Astrocyte (in vitro differentiated cells and primary cell): ENCODE data around the gene ABCF3. TPM values are rescaled to one million over a fixed set of nuclear protein-coding genes. Genes with fewer than 3 reads are reported as not detected.

Source experiments
- DNase-seq: peaks from one replicate; pipeline ENCODE4 v3.0.0-alpha.2; 2010; ENCODE audit warnings: low read depth
- FAIRE-seq: peaks from 2 replicates; lab custom pipeline; 2011; peaks lifted over from hg19 to GRCh38; lab: Jason Lieb, UNC
- H2AFZ ChIP-seq: 2 replicates; pipeline ENCODE4 v1.6.0; 2012; ENCODE audit warnings: low read depth, low read length, inconsistent platforms
- H3K27ac ChIP-seq: 2 replicates; pipeline ENCODE4 v1.5.1; 2011; ENCODE audit warnings: low read depth, low read length, inconsistent platforms
- H3K27me3 ChIP-seq: 2 replicates; pipeline ENCODE4 v1.6.0; 2011; ENCODE audit warnings: low read length, inconsistent platforms; ENCODE audit not compliant: insufficient read depth
- H3K36me3 ChIP-seq: 2 replicates; pipeline ENCODE4 v1.5.1; 2011; ENCODE audit warnings: low read length, inconsistent platforms; ENCODE audit not compliant: insufficient read depth
- H3K4me1 ChIP-seq: 2 replicates; pipeline ENCODE4 v1.5.1; 2011; ENCODE audit warnings: low read length, inconsistent platforms; ENCODE audit not compliant: insufficient read depth
- H3K4me2 ChIP-seq: 2 replicates; pipeline ENCODE4 v1.6.0; 2012; ENCODE audit warnings: low read length, inconsistent platforms
- H3K4me3 ChIP-seq: 2 replicates; pipeline ENCODE4 v1.5.1; 2011; ENCODE audit warnings: low read depth, mild to moderate bottlenecking, low read length, inconsistent platforms; ENCODE audit not compliant: insufficient read depth
- H3K79me2 ChIP-seq: 2 replicates; pipeline ENCODE4 v1.6.0; 2012; ENCODE audit warnings: mild to moderate bottlenecking, low read length, inconsistent platforms; ENCODE audit not compliant: insufficient read depth
- H3K9ac ChIP-seq: 2 replicates; pipeline ENCODE4 v1.6.0; 2012; ENCODE audit warnings: mild to moderate bottlenecking, low read length, inconsistent platforms
- H3K9me3 ChIP-seq: 2 replicates; pipeline ENCODE4 v1.5.1; 2012; ENCODE audit warnings: low read depth, mild to moderate bottlenecking, low read length, inconsistent platforms; ENCODE audit not compliant: insufficient read depth
- H4K20me1 ChIP-seq: 2 replicates; pipeline ENCODE4 v1.6.0; 2012; ENCODE audit warnings: low read length, inconsistent platforms; ENCODE audit not compliant: insufficient read depth
- H3K27ac Mint-ChIP-seq: one replicate; pipeline ENCODE4 v1.8.0; 2021; ENCODE audit warnings: mild to moderate bottlenecking, mixed read lengths; ENCODE audit not compliant: unreplicated experiment
- H3K27me3 Mint-ChIP-seq: one replicate; pipeline ENCODE4 v1.8.0; 2021; ENCODE audit warnings: low read depth, mixed read lengths; ENCODE audit not compliant: unreplicated experiment
- H3K36me3 Mint-ChIP-seq: one replicate; pipeline ENCODE4 v1.8.0; 2021; ENCODE audit warnings: low read depth, mixed read lengths; ENCODE audit not compliant: unreplicated experiment
- H3K4me1 Mint-ChIP-seq: one replicate; pipeline ENCODE4 v1.8.0; 2021; ENCODE audit warnings: low read depth, mixed read lengths; ENCODE audit not compliant: unreplicated experiment
- H3K4me3 Mint-ChIP-seq: one replicate; pipeline ENCODE4 v1.8.0; 2021; ENCODE audit warnings: mild to moderate bottlenecking, moderate library complexity, mixed read lengths; ENCODE audit not compliant: unreplicated experiment
- H3K9me3 Mint-ChIP-seq: one replicate; pipeline ENCODE4 v1.8.0; 2021; ENCODE audit warnings: mild to moderate bottlenecking, mixed read lengths; ENCODE audit not compliant: unreplicated experiment
- EZH2 ChIP-seq: IDR thresholded peaks from 2 replicates; pipeline ENCODE4 v1.6.1; 2012; ENCODE audit warnings: mild to moderate bottlenecking, low read length, inconsistent platforms; ENCODE audit not compliant: insufficient read depth
- total RNA-seq: library from RNA; stranded (reverse); gene quantifications from 2 replicates; pipeline ENCODE4 v1.2.1, GENCODE V29; 2021
- TF ChIP-seq, protein P1 (sequence below): IDR thresholded peaks from 2 replicates; pipeline ENCODE4 v1.5.1; 2011; ENCODE audit warnings: low read depth, mild to moderate bottlenecking, inconsistent platforms, low read length, moderate library complexity; ENCODE audit not compliant: insufficient read depth

ABCF3 gene
- total RNA-seq, 1 donor from 2014 or later = 70.9 TPM

DNA sequence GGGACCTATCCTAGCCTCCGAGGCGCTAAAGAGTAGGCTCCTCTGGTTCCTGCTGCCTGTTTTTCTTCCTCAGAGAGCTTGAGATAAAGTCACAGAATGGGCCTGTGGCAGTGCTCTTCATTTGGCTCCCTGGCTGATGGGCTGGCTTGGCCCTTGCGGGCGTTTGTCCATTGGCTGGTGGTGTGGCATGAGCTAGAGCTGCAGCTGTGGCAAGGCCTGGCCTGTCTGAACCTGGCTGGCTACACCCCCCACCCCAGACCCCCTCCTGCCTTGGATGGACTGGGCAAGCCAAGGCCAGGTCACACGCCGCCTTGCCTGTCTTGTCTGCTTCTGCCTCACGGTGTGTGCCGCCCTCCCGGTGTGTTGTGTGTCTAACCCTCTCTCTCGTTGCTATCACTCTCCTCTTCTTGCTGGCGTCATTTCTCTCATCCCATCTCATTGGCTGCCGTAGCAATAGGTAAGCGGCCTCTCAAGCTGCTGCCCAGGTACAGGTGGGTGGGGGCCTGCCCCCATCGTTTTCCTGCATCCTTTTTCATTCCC, 8.2 kb upstream of the ABCF3 start:
- H3K4me1 Mint-ChIP-seq = peaks cover 44% of the 10 kb centered on the region
- Histone ChIP-seq H3K79me2 (peaks cover 81% of the 10 kb centered on the region), H2AFZ (no peak overlapping the region), H4K20me1 (peaks cover 77% of the 10 kb centered on the region), H3K27ac (peak overlapping the region; percentile 92), H3K27me3 (no peaks in the 10 kb centered on the region), H3K9ac (peak overlapping the region; percentile 98), H3K4me1 (peaks cover 39% of the 10 kb centered on the region), H3K4me3 (peak overlapping the region; percentile 76), H3K36me3 (peaks cover 53% of the 10 kb centered on the region), H3K4me2 (peak overlapping the region; percentile 94), H3K9me3 (no peaks in the 10 kb centered on the region)
- H3K9me3 Mint-ChIP-seq = no peaks in the 10 kb centered on the region
- TF ChIP-seq, protein P1, sequence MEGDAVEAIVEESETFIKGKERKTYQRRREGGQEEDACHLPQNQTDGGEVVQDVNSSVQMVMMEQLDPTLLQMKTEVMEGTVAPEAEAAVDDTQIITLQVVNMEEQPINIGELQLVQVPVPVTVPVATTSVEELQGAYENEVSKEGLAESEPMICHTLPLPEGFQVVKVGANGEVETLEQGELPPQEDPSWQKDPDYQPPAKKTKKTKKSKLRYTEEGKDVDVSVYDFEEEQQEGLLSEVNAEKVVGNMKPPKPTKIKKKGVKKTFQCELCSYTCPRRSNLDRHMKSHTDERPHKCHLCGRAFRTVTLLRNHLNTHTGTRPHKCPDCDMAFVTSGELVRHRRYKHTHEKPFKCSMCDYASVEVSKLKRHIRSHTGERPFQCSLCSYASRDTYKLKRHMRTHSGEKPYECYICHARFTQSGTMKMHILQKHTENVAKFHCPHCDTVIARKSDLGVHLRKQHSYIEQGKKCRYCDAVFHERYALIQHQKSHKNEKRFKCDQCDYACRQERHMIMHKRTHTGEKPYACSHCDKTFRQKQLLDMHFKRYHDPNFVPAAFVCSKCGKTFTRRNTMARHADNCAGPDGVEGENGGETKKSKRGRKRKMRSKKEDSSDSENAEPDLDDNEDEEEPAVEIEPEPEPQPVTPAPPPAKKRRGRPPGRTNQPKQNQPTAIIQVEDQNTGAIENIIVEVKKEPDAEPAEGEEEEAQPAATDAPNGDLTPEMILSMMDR = no peak
- TF ChIP-seq EZH2 = no peak
- peak overlapping the region; percentile 97 for H3K4me3 Mint-ChIP-seq
- H3K36me3 Mint-ChIP-seq = peaks cover 31% of the 10 kb centered on the region
- H3K27ac Mint-ChIP-seq = peak overlapping the region; percentile 98
- DNase-seq = no peak
- no peaks in the 10 kb centered on the region for H3K27me3 Mint-ChIP-seq
- no peak for FAIRE-seq

DNA sequence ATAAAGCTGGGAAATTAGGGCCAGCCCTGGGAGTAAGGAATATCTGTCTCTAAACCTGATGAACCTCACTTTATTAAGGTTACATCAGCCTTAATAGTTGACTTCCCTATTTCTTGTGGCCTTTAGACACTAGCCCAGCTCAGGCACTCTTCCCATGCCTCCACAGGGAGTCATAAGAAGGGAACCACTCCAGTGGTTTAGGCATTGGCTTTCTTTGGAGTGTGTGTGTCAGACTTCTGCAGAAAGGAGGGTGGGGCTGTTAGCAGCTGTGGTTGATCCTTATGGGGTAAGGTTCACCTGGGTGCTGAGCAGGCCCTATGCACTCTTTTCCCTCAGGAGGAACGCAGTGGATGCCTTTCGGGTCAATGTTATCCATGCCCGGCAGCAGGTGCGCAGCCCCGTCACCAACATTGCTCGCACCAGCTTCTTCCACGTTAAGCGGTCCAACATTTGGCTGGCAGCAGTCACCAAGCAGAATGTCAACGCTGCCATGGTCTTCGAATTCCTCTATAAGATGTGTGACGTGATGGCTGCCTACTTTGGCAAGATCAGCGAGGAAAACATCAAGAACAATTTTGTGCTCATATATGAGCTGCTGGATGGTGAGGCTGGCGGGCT, 7.4 kb upstream of the ABCF3 start:
- Histone ChIP-seq H4K20me1 (peaks cover 79% of the 10 kb centered on the region), H2AFZ (no peak overlapping the region), H3K79me2 (peaks cover 81% of the 10 kb centered on the region), H3K4me3 (no peak overlapping the region), H3K4me2 (peak overlapping the region; percentile 94), H3K4me1 (peaks cover 32% of the 10 kb centered on the region), H3K27ac (no peak overlapping the region), H3K36me3 (peaks cover 59% of the 10 kb centered on the region), H3K9me3 (no peaks in the 10 kb centered on the region), H3K9ac (peak overlapping the region; percentile 98), H3K27me3 (no peaks in the 10 kb centered on the region)
- DNase-seq (no peak), FAIRE-seq (no peak)
- TF ChIP-seq, protein P1 = no peak
- no peak for TF ChIP-seq EZH2
- no peaks in the 10 kb centered on the region for H3K27me3 Mint-ChIP-seq
- H3K4me3 Mint-ChIP-seq = peak overlapping the region; percentile 97
- H3K27ac Mint-ChIP-seq = peak overlapping the region; percentile 98
- H3K9me3 Mint-ChIP-seq = no peaks in the 10 kb centered on the region
- H3K36me3 Mint-ChIP-seq = peaks cover 27% of the 10 kb centered on the region
- peaks cover 38% of the 10 kb centered on the region for H3K4me1 Mint-ChIP-seq

DNA sequence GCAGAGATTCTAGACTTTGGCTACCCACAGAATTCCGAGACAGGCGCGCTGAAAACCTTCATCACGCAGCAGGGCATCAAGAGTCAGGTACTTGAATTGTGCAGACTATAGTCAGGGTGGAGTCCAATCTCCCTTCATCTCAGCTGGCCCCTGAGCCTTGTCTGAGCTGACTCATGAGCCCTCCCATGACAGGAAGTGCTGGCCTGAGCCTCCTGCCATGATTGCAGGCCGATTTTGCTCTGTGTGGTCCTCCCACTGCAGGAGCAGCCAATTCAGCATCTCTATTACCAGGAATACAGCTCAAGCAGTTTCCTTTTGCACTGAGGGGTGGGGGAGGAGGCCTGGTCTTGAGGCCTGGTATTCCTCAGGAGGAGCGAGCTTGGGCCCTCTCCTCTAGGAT, 5.8 kb upstream of the ABCF3 start:
- DNase-seq = peak; percentile 51
- peaks cover 75% of the 10 kb centered on the region for H3K79me2 ChIP-seq
- Mint-ChIP-seq H3K9me3 (no peaks in the 10 kb centered on the region), H3K4me1 (peaks cover 33% of the 10 kb centered on the region), H3K27me3 (no peaks in the 10 kb centered on the region), H3K36me3 (peaks cover 31% of the 10 kb centered on the region), H3K27ac (peak overlapping the region; percentile 59), H3K4me3 (no peak overlapping the region)
- peak overlapping the region; percentile 57 for H3K4me2 ChIP-seq
- TF ChIP-seq, protein P1 = no peak
- no peak for TF ChIP-seq EZH2
- H3K9ac ChIP-seq = peak overlapping the region; percentile 2
- H3K27me3 ChIP-seq = no peaks in the 10 kb centered on the region
- H3K4me3 ChIP-seq = no peak overlapping the region
- no peaks in the 10 kb centered on the region for H3K9me3 ChIP-seq
- peaks cover 32% of the 10 kb centered on the region for H3K4me1 ChIP-seq
- H3K36me3 ChIP-seq = peaks cover 69% of the 10 kb centered on the region
- no peak overlapping the region for H2AFZ ChIP-seq
- no peak for FAIRE-seq
- no peak overlapping the region for H3K27ac ChIP-seq
- peaks cover 82% of the 10 kb centered on the region for H4K20me1 ChIP-seq
